HG03432 (cell line): ENCODE data around the gene FAM177B.
A peak's percentile ranks its signal among the peaks of the same experiment; 100 is the strongest.

ENCODE experiments used
- ATAC-seq: cut with Tn5 transposase; IDR thresholded peaks from one replicate; pipeline ENCODE4 v1.9.1; 2021; ENCODE audit warnings: mild to moderate bottlenecking, moderate library complexity; ENCODE audit not compliant: unreplicated experiment

FAM177B gene

DNA sequence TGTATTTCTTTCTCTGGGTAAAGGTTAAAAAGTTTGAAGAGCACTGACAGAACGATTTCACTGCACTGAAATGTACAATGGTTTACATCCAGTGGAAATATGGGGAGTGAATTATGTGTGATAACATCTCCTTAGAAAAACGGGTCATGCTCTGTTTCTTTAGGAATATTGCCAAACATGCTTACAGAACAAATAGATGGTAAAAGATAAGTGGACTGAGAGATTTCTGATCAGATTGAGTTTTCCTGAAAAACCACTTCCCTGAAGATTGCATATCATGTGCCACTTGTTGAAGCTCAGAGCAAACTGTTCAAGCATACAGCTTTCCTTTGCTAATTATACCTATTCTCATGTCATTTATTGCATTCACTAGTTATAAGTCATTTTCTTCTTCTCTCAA lies 47.9 kb downstream of the FAM177B start:
- ATAC-seq, result no peak

- ATAC-seq, result no peak
Observed at GRCh38 chr1:222785529-222785928, 48.5 kb downstream of the FAM177B start.

DNA sequence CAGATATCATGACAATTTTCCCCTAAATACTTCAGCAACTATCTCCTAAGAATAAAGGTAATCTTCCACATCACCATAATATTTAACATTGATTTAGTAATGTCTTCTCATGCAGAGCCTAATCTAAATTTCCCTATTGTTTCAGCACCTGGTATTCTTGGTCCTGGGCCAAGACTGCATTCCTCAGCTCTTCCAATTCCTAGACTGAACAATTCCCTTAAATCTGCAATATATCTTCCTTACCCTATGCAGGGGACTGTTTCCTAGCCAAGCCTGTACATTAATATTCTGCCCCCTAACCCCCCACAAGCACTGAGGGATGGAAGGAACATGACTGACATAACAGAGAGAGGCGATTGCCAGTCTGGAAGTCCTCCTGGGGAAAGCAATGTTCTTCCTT lies 49.1 kb downstream of the FAM177B start:
- no peak for ATAC-seq

GRCh38 chr1:222787729-222788128 lies 50.7 kb downstream of the FAM177B start:
- ATAC-seq, result no peak

DNA sequence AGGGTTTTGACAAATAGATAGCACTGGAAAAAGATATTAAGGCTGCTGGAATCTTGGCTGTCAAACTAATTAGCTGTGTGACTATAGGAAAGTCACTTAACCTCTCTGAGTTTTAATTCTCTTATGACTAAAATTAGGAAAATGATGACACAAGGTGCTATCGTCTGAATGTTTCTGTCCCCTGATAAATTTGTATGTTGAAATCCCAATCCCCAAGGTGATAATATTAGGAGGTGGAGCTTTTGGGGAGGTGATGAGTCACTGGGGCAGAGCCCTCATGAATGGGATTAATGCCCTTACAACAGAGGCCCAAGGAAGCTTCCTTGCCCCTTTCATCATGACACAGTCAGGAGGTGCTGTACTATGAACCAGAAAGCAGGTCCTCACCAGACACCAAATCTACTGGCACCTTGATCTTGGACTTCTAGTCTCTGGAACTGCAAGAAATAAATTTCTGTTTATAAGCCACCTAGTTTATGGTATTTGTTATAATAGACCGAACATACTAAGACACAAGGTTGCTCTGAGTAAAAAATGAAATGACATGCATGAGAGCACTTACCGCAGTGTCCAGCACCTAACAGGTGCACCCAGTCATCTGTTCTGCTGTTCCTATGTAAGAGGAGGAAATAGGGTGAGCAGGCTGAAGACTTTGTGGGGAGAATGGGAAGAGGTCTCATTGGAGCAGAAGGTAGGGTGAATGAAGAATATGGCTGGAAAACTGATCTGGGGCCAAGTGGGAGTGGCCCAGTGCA lies 51.6 kb downstream of the FAM177B start:
- ATAC-seq, result peak; percentile 61

GRCh38 chr1:222790115-222790514 lies 53.1 kb downstream of the FAM177B start:
- no peak for ATAC-seq

- no peak for ATAC-seq
Observed at GRCh38 chr1:222790520-222790919, 53.5 kb downstream of the FAM177B start.

- no peak for ATAC-seq
Observed at GRCh38 chr1:222791006-222791710, 54.2 kb downstream of the FAM177B start.

- ATAC-seq, result no peak
Observed at GRCh38 chr1:222792744-222793143, 55.7 kb downstream of the FAM177B start.

- ATAC-seq, result no peak
Observed at GRCh38 chr1:222794656-222795474, 57.9 kb downstream of the FAM177B start.

GRCh38 chr1:222798116-222798515 lies 61.1 kb downstream of the FAM177B start:
- ATAC-seq, result peak; percentile 60

GRCh38 chr1:222798975-222799374 lies 62.0 kb downstream of the FAM177B start:
- ATAC-seq, result no peak
